Panc1 (cell line): ENCODE results near the gene HEMK1. TPM values are rescaled to one million over a fixed set of nuclear protein-coding genes. Genes with fewer than 3 reads are reported as not detected.

Experiments used
- ATAC-seq: fragments of 200-7000 bp; cut with Tn5 transposase; 2 replicates; pipeline ENCODE4 v1.9.1; 2020; ENCODE audit warnings: mild to moderate bottlenecking, moderate library complexity
- BruUV-seq: library from RNA; stranded (reverse); fragments of 400-500 nt; replicated peaks from 2 replicates; lab custom pipeline; 2021; lab: Mats Ljungman, UMichigan
- CTCF ChIA-PET: fragments of 300-600 bp; sonication (Branson Sonifier 250); formaldehyde crosslinking; loops from one replicate; lab custom pipeline; 2022; ENCODE audit warnings: antibody characterized with exemption; lab: Charles Lee
- POLR2A ChIA-PET: fragments of 300-600 bp; sonication (Branson Sonifier 250); formaldehyde crosslinking; loops from one replicate; lab custom pipeline; 2022; ENCODE audit warnings: antibody characterized with exemption; lab: Charles Lee
- DNase-seq: peaks from one replicate; pipeline ENCODE4 v3.0.0-alpha.2; 2010; ENCODE audit warnings: low read depth, low spot score
- H3K27ac ChIP-seq: 2 replicates; pipeline ENCODE4 v1.5.1; 2011; ENCODE audit warnings: mild to moderate bottlenecking, low read length, inconsistent platforms
- H3K27me3 ChIP-seq: fragments of 200-500 bp; sonication (Bioruptor generic); 2 replicates; pipeline ENCODE4 v1.6.0; 2014; ENCODE audit warnings: low read length, inconsistent platforms; ENCODE audit not compliant: control insufficient read depth, insufficient read depth
- H3K36me3 ChIP-seq: fragments of 200-500 bp; sonication (Bioruptor generic); 2 replicates; pipeline ENCODE4 v1.5.1; 2014; ENCODE audit warnings: inconsistent platforms, mild to moderate bottlenecking, low read length, moderate library complexity; ENCODE audit not compliant: control insufficient read depth, insufficient read depth
- H3K4me1 ChIP-seq: 2 replicates; pipeline ENCODE4 v1.5.1; 2011; ENCODE audit warnings: inconsistent platforms, mild to moderate bottlenecking, low read length, moderate library complexity; ENCODE audit not compliant: control insufficient read depth, insufficient read depth
- H3K4me3 ChIP-seq, 2 experiments: 2 replicates each; pipeline ENCODE4 v1.5.1; 2011 to 2012; ENCODE audit warnings: low read depth in 2 of 2, low read length in 2 of 2, mild to moderate bottlenecking in 2 of 2, inconsistent platforms in 1 of 2, moderate library complexity in 1 of 2
- H3K9me3 ChIP-seq: fragments of 200-500 bp; sonication (Bioruptor generic); 2 replicates; pipeline ENCODE4 v1.5.1; 2014; ENCODE audit warnings: low read depth, mild to moderate bottlenecking, inconsistent platforms, low read length, moderate library complexity; ENCODE audit not compliant: control insufficient read depth, insufficient read depth
- CTCF ChIP-seq: fragments of 450-650 bp; IDR thresholded peaks from 2 replicates; pipeline ENCODE4 v1.5.1; 2017; ENCODE audit warnings: mild to moderate bottlenecking
- POLR2AphosphoS5 ChIP-seq: IDR thresholded peaks from 2 replicates; pipeline ENCODE4 v1.6.1; 2012; ENCODE audit warnings: mild to moderate bottlenecking, low read depth, low read length, moderate library complexity
- REST ChIP-seq, 2 experiments: IDR thresholded peaks; 2 replicates each; pipeline ENCODE4 v1.6.1; 2011 to 2012; ENCODE audit warnings: low read depth in 2 of 2, control low read depth in 1 of 2, low read length in 1 of 2, mild to moderate bottlenecking in 1 of 2, moderate library complexity in 1 of 2; ENCODE audit not compliant: insufficient read depth in 1 of 2
- SIN3A ChIP-seq: IDR thresholded peaks from 2 replicates; pipeline ENCODE4 v1.6.1; 2012; ENCODE audit warnings: low read depth, mild to moderate bottlenecking, low read length, moderate library complexity, borderline replicate concordance; ENCODE audit not compliant: insufficient read depth
- TCF7L2 ChIP-seq: IDR thresholded peaks from 2 replicates; pipeline ENCODE4 v1.6.1; 2011; ENCODE audit warnings: mild to moderate bottlenecking, low read depth, low read length, inconsistent platforms
- in situ Hi-C: cut with HindIII; loops from 2 replicates; pipeline ENCODE4 v1.10.0; 2016; ENCODE audit warnings: low sequenced_read_pairs, low pct_unique_long_range_greater_than_20kb
- intact Hi-C: fragments of 100-400 bp; cut with micrococcal nuclease; formaldehyde crosslinking; loops from one replicate; pipeline ENCODE4 v1.10.0; 2022; ENCODE audit not compliant: unreplicated experiment
- total RNA-seq: library from RNA; stranded (reverse); gene quantifications from one replicate; pipeline ENCODE4 v1.2.1, GENCODE V29; 2021; ENCODE audit not compliant: unreplicated experiment

Gene HEMK1
- total RNA-seq, 1 experiment from 2014 or later, result 12.1 TPM

- POLR2A ChIA-PET, result no interaction called here
- DNase-seq, result no peak
- ATAC-seq, result no peak
- no peaks in the 10 kb centered on the region for H3K27me3 ChIP-seq
- no TSS peak for BruUV-seq
- CTCF ChIA-PET, result no interaction called here
- no peak for TF ChIP-seq CTCF
- TF ChIP-seq POLR2AphosphoS5, result no peak
- no peaks in the 10 kb centered on the region for H3K9me3 ChIP-seq
- H3K4me1 ChIP-seq, result no peaks in the 10 kb centered on the region
- no peak overlapping the region for H3K4me3 ChIP-seq
- in situ Hi-C loops (no loop called here), intact Hi-C loops (no loop called here)
- H3K27ac ChIP-seq, result no peak overlapping the region
- H3K36me3 ChIP-seq, result no peaks in the 10 kb centered on the region
Observed at GRCh38 chr3:50594253-50594785, 25.0 kb downstream of the HEMK1 start.

- Histone ChIP-seq H3K27ac (no peak overlapping the region), H3K4me3 (no peak overlapping the region), H3K9me3 (no peaks in the 10 kb centered on the region), H3K36me3 (no peaks in the 10 kb centered on the region), H3K4me1 (peaks cover 11% of the 10 kb centered on the region), H3K27me3 (no peaks in the 10 kb centered on the region)
- intact Hi-C loops (no loop called here), in situ Hi-C loops (no loop called here)
- DNase-seq, result no peak
- CTCF ChIA-PET, result no interaction called here
- POLR2A ChIA-PET, result no interaction called here
- BruUV-seq, result no TSS peak
- TF ChIP-seq SIN3A, result no peak
- TF ChIP-seq CTCF, result no peak
- TF ChIP-seq REST (IDR thresholded peaks at IDR 0.05; ENCODE audit: insufficient read depth in 1 of 2, low read depth in 2 of 2, low read length in 1 of 2), result no peak
- no peak for TF ChIP-seq TCF7L2
- TF ChIP-seq POLR2AphosphoS5, result no peak
- no peak for ATAC-seq
Observed at GRCh38 chr3:50599115-50599715, 29.9 kb downstream of the HEMK1 start.
